HCT116 (cell line): ENCODE measurements around the gene LRFN2. TPM values are rescaled to one million over a fixed set of nuclear protein-coding genes. Genes with fewer than 3 reads are reported as not detected.

ENCODE experiments used
- ATAC-seq: fragments of 200-7000 bp; cut with Tn5 transposase; 2 replicates; pipeline ENCODE4 v1.9.1; 2020; ENCODE audit warnings: mild to moderate bottlenecking, moderate library complexity
- BruUV-seq: library from RNA; stranded (reverse); fragments of 400-500 nt; replicated peaks from 2 replicates; lab custom pipeline; 2021; lab: Mats Ljungman, UMichigan
- CTCF ChIA-PET: fragments of 300-600 bp; sonication (Branson Sonifier 250); formaldehyde crosslinking; loops from one replicate; lab custom pipeline; 2021; ENCODE audit warnings: antibody characterized with exemption; lab: Charles Lee
- POLR2A ChIA-PET: fragments of 300-600, 350-600 bp; sonication (Branson Sonifier 250); formaldehyde crosslinking; loops from one replicate; lab custom pipeline; 2021; ENCODE audit warnings: antibody characterized with exemption; lab: Charles Lee
- RAD21 ChIA-PET, 2 experiments: fragments of 300-600 bp; sonication (Branson Sonifier 250); formaldehyde crosslinking; loops; one replicate each; lab custom pipeline; 2023; ENCODE audit warnings: low total read pairs in 2 of 2; ENCODE audit not compliant: uncharacterized antibody in 2 of 2, unreplicated experiment in 2 of 2, low non-redundant PET in 1 of 2; lab: Charles Lee
- DNase-seq: peaks from one replicate; pipeline ENCODE4 v3.0.0-alpha.2; 2010; ENCODE audit warnings: low read depth, low spot score
- H2AFZ ChIP-seq: fragments of 200-600 bp; shearing (Covaris generic), sonication (generic); 2 replicates; pipeline ENCODE4 v1.6.1; 2017; ENCODE audit warnings: low read depth, mixed run types, mixed read lengths, antibody characterized with exemption, low read length; ENCODE audit not compliant: poor library complexity, severe bottlenecking
- H3K27ac ChIP-seq: 2 replicates; pipeline ENCODE4 v1.5.1; 2012; ENCODE audit warnings: low read depth, low read length
- H3K27me3 ChIP-seq: fragments of 200-600 bp; sonication (generic); 2 replicates; pipeline ENCODE4 v1.6.1; 2016; ENCODE audit warnings: mixed run types, low read length, mixed read lengths; ENCODE audit not compliant: insufficient read depth
- H3K36me3 ChIP-seq, 2 experiments: fragments of 200-500 bp in 1 of 2; fragments of 200-600 bp in 1 of 2; sonication (Bioruptor generic) in 1 of 2; sonication (generic) in 1 of 2; 2 replicates each; pipeline versions ENCODE4 v1.5.1 to v1.6.1; 2014 to 2016; ENCODE audit warnings: low read length in 2 of 2, inconsistent platforms in 1 of 2, mixed read lengths in 1 of 2, mixed run types in 1 of 2; ENCODE audit not compliant: insufficient read depth in 2 of 2, control insufficient read depth in 1 of 2
- H3K4me1 ChIP-seq, 2 experiments: fragments of 200-600 bp in 1 of 2; sonication (generic) in 1 of 2; 2 replicates each; pipeline versions ENCODE4 v1.5.1 to v1.6.1; 2012 to 2017; ENCODE audit warnings: low read length in 2 of 2, inconsistent platforms in 1 of 2, mild to moderate bottlenecking in 1 of 2, mixed read lengths in 1 of 2, mixed run types in 1 of 2, moderate library complexity in 1 of 2; ENCODE audit not compliant: insufficient read depth in 2 of 2, control insufficient read depth in 1 of 2
- H3K4me2 ChIP-seq: fragments of 200-600 bp; sonication (generic); 2 replicates; pipeline ENCODE4 v1.6.1; 2017; ENCODE audit warnings: mixed run types, low read length, mixed read lengths
- H3K4me3 ChIP-seq, 2 experiments: fragments of 200-600 bp in 1 of 2; sonication (generic) in 1 of 2; replicated peaks in 1 of 2; 2 replicates each; pipeline ENCODE4 v1.5.1; 2011 to 2016; ENCODE audit warnings: low read length in 2 of 2, control low read depth in 1 of 2, low read depth in 1 of 2, mild to moderate bottlenecking in 1 of 2, mixed read lengths in 1 of 2, mixed run types in 1 of 2
- H3K79me2 ChIP-seq: fragments of 200-600 bp; sonication (generic); 2 replicates; pipeline ENCODE4 v1.6.1; 2017; ENCODE audit warnings: mild to moderate bottlenecking, mixed run types, low read length, moderate library complexity, mixed read lengths; ENCODE audit not compliant: insufficient read depth
- H3K9ac ChIP-seq: fragments of 200-600 bp; sonication (generic); 2 replicates; pipeline ENCODE4 v1.6.1; 2016; ENCODE audit warnings: low read length, mixed read lengths
- H3K9me2 ChIP-seq: fragments of 200-600 bp; sonication (generic), shearing (Covaris generic); 2 replicates; pipeline ENCODE4 v1.6.1; 2017; ENCODE audit warnings: mixed run types, mild to moderate bottlenecking, moderate library complexity; ENCODE audit not compliant: insufficient read depth
- H3K9me3 ChIP-seq, 2 experiments: fragments of 200-500 bp in 1 of 2; fragments of 200-600 bp in 1 of 2; sonication (Bioruptor generic) in 1 of 2; sonication (generic) in 1 of 2; 2 replicates each; pipeline ENCODE4 v1.6.1; 2014 to 2017; ENCODE audit warnings: low read length in 2 of 2, mixed read lengths in 2 of 2, inconsistent platforms in 1 of 2, low read depth in 1 of 2, mild to moderate bottlenecking in 1 of 2, mixed run types in 1 of 2, moderate library complexity in 1 of 2; ENCODE audit not compliant: control insufficient read depth in 1 of 2, insufficient read depth in 1 of 2
- H4K20me1 ChIP-seq: fragments of 200-600 bp; sonication (generic), shearing (Covaris generic); 2 replicates; pipeline ENCODE4 v1.6.1; 2017; ENCODE audit warnings: mixed run types, mild to moderate bottlenecking, moderate library complexity; ENCODE audit not compliant: insufficient read depth
- FOSL1 ChIP-seq: IDR thresholded peaks from 2 replicates; pipeline ENCODE4 v1.6.1; 2012; ENCODE audit warnings: low read depth
- POLR2AphosphoS5 ChIP-seq: IDR thresholded peaks from 2 replicates; pipeline ENCODE4 v1.6.1; 2011; ENCODE audit warnings: mild to moderate bottlenecking, low read depth, low read length, moderate library complexity
- RAD21 ChIP-seq: IDR thresholded peaks from 2 replicates; pipeline ENCODE4 v1.6.1; 2012; ENCODE audit warnings: low read depth, mild to moderate bottlenecking
- SP1 ChIP-seq: IDR thresholded peaks from 2 replicates; pipeline ENCODE4 v1.6.1; 2012; ENCODE audit warnings: low read depth
- ZNF274 ChIP-seq: fragments of 200-500 bp; sonication (Bioruptor generic); IDR thresholded peaks from 2 replicates; pipeline ENCODE4 v1.6.1; 2014; ENCODE audit warnings: mild to moderate bottlenecking, low read depth, low read length, inconsistent platforms
- intact Hi-C: fragments of 100-400 bp; cut with micrococcal nuclease; formaldehyde crosslinking; loops from 2 replicates; pipeline ENCODE4 v1.10.0; 2022
- total RNA-seq: library from RNA; stranded (reverse); gene quantifications from one replicate; pipeline ENCODE4 v1.2.1, GENCODE V29; 2021; ENCODE audit not compliant: unreplicated experiment
- TF ChIP-seq, protein P1 (sequence below), 3 experiments: fragments of 200-600 bp in 1 of 3; sonication (generic) in 1 of 3; IDR thresholded peaks in 2 of 3; conservative IDR thresholded peaks in 1 of 3; 2 replicates each; pipeline ENCODE4 v1.5.1; 2012 to 2017; ENCODE audit warnings: low read depth in 2 of 3, low read length in 2 of 3, antibody characterized with exemption in 1 of 3, borderline replicate concordance in 1 of 3, control low read depth in 1 of 3, mild to moderate bottlenecking in 1 of 3, mixed read lengths in 1 of 3, mixed run types in 1 of 3, moderate library complexity in 1 of 3; ENCODE audit not compliant: insufficient read depth in 1 of 3

The LRFN2 gene
- total RNA-seq, 1 experiment from 2014 or later = not detected

DNA sequence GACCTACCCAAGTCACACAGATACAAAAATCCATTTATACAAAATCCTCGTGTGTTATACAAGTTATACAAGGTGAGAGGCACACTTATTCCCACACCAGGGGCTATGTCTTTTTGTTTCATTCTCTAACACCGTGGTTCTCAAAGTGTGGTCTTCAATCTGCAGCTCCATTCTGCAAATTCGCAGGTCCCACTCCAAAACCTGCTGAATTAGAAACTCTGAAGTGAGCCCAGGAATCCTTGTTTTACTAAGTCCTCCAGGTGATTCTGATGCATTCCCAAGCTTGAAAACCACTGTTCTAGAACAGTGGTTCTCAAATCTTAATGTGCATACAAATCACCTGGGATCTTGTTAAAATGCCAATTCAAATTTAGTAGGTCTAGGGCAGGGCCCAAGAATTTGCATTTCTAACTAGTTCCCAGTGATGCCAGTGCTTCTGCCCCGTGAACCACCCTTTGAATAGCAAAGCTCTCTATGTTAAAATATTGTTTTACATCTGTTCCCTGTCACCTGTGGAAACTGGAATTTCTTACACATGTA, 35.1 kb downstream of the LRFN2 start (continued):
- TF ChIP-seq POLR2AphosphoS5 (no peak), SP1 (no peak), ZNF274 (no peak)
- TF ChIP-seq, protein P1, sequence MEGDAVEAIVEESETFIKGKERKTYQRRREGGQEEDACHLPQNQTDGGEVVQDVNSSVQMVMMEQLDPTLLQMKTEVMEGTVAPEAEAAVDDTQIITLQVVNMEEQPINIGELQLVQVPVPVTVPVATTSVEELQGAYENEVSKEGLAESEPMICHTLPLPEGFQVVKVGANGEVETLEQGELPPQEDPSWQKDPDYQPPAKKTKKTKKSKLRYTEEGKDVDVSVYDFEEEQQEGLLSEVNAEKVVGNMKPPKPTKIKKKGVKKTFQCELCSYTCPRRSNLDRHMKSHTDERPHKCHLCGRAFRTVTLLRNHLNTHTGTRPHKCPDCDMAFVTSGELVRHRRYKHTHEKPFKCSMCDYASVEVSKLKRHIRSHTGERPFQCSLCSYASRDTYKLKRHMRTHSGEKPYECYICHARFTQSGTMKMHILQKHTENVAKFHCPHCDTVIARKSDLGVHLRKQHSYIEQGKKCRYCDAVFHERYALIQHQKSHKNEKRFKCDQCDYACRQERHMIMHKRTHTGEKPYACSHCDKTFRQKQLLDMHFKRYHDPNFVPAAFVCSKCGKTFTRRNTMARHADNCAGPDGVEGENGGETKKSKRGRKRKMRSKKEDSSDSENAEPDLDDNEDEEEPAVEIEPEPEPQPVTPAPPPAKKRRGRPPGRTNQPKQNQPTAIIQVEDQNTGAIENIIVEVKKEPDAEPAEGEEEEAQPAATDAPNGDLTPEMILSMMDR (IDR thresholded peaks at IDR 0.05 in 2 of 3, conservative IDR thresholded peaks at IDR 0.05 in 1 of 3; ENCODE audit: borderline replicate concordance in 1 of 3, insufficient read depth in 1 of 3, low read depth in 2 of 3, low read length in 2 of 3) = no peak

DNA sequence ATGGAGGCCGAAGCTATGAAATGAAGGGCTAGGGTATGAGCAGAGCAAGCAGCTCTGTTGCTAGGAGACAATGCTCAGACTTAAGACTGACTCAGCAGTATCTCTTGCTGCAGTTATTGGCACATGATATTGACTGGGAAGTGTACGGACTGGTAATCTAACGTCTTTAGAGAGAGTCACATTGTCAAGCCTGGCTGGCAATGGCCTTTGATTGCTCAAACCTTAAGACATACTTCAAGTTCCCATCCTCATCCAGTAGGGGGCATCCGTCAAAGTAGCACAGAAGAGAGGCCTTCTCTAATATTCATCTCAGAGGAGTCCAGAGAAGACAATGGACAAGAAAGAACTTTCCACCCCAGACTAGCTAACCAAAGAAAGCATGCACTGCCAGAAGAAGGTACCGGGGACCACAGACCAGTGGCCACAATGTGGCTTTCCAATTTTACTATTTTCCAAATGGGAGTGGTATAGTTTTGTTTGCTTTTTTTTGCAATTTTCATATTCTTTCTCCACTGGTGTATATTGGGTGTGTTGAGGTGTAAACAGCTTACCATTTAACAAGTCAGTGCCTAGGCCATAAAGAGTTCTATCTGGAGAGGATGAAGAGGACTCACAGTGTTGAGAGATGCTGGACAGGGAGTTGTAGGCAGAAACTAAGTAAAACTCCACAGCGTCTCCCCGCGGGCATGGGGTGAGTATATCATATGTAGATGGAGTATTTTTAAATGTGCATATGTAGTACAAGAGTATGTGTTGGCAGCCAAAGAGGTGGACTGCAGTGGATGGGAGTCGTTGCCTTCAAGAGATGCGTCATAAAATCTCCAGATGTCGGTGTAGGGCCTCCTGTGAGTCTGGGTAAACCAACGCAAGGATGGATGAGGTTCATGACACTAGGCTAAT, 36.7 kb downstream of the LRFN2 start:
- Histone ChIP-seq H3K27ac (no peak overlapping the region), H3K4me2 (no peak overlapping the region), H3K9me2 (no peaks in the 10 kb centered on the region), H3K79me2 (no peaks in the 10 kb centered on the region), H3K4me1 (no peaks in the 10 kb centered on the region), H4K20me1 (no peaks in the 10 kb centered on the region), H3K4me3 (no peak overlapping the region), H3K9ac (no peak overlapping the region), H3K27me3 (peaks cover 5% of the 10 kb centered on the region; the same call in 1 of the 2 replicates), H3K9me3 (no peaks in the 10 kb centered on the region), H2AFZ (no peak overlapping the region)
- ATAC-seq = peak; percentile 90
- ChIA-PET CTCF (interaction anchor here (0.7 to 2.2 kb wide), 3 partner anchors 14 to 220 kb away, joined by 3 to 7 read pairs (median 3); no protein-coding TSS in a partner anchor), POLR2A (no interaction called here), RAD21 (no interaction called here)
- peak; percentile 44 for DNase-seq
- intact Hi-C loops = loop anchor here (5.0 to 10.0 kb wide), 2 partner anchors 294 to 477 kb away; no protein-coding TSS in a partner anchor
- no TSS peak for BruUV-seq
- peak; percentile 50 for TF ChIP-seq RAD21
- TF ChIP-seq FOSL1 = no peak
- TF ChIP-seq, protein P1 (IDR thresholded peaks at IDR 0.05 in 2 of 3, conservative IDR thresholded peaks at IDR 0.05 in 1 of 3; ENCODE audit: borderline replicate concordance in 1 of 3, insufficient read depth in 1 of 3, low read depth in 2 of 3, low read length in 2 of 3) = peak; percentile 43 to 78 (median 71)
- TF ChIP-seq, all 23 proteins: peak for 2
- no peaks in the 10 kb centered on the region for H3K36me3 ChIP-seq
